Measurements from ENCODE around the gene FZD2. TPM values are rescaled to one million over a fixed set of nuclear protein-coding genes. Genes with fewer than 3 reads are reported as not detected.

The FZD2 gene
- total RNA-seq, 1 experiment from 2014 or later = 61.8 TPM

GRCh38 chr17:44604116-44604761 lies 47.0 kb downstream of the FZD2 start:
- H3K4me1 ChIP-seq (replicated peaks; ENCODE audit: insufficient read depth) = peaks cover 12% of the 10 kb centered on the region
- H4K20me1 ChIP-seq (ENCODE audit: insufficient read depth) = no peaks in the 10 kb centered on the region
- no peaks in the 10 kb centered on the region for H3K36me3 ChIP-seq (ENCODE audit: low read depth)
- CTCF ChIA-PET = interaction anchor here (0.5 kb wide), 1 partner anchor 16 kb away, joined by 5 read pairs; no protein-coding TSS in a partner anchor
- no peak for DNase-seq
- no peaks in the 10 kb centered on the region; the same call in 1 of the 2 replicates for H3F3A ChIP-seq (ENCODE audit: insufficient read depth, low read depth)
- no peak overlapping the region for H3K4me3 ChIP-seq
- H3K79me2 ChIP-seq (ENCODE audit: low read depth) = no peaks in the 10 kb centered on the region
- H3K27me3 ChIP-seq (ENCODE audit: insufficient read depth, low read depth) = no peaks in the 10 kb centered on the region
- no peak overlapping the region for H3K27ac ChIP-seq
- H2AFZ ChIP-seq = no peak overlapping the region
- no peaks in the 10 kb centered on the region for H3K9me3 ChIP-seq (ENCODE audit: insufficient read depth, low read depth)
- H3K4me2 ChIP-seq = no peak overlapping the region
- H3K9me2 ChIP-seq (ENCODE audit: insufficient read depth) = no peaks in the 10 kb centered on the region
- intact Hi-C loops (cut with micrococcal nuclease; ENCODE audit: unreplicated experiment) = no loop called here
- POLR2A ChIA-PET (ENCODE audit: unreplicated experiment) = no interaction called here
- no TSS peak for BruUV-seq (replicated peaks)
- no peak for TF ChIP-seq CTCF (conservative IDR thresholded peaks at IDR 0.05)
- no peak for TF ChIP-seq EZH2 (IDR thresholded peaks at IDR 0.05; ENCODE audit: low read depth)

- no peaks in the 10 kb centered on the region for H3K27me3 ChIP-seq (ENCODE audit: insufficient read depth, low read depth)
- ChIA-PET POLR2A (ENCODE audit: unreplicated experiment) (no interaction called here), CTCF (interaction anchor here (0.5 to 0.6 kb wide), 2 partner anchors 15 to 668 kb away, joined by 4 to 5 read pairs; no protein-coding TSS in a partner anchor)
- no peaks in the 10 kb centered on the region for H3K9me3 ChIP-seq (ENCODE audit: insufficient read depth, low read depth)
- TF ChIP-seq EZH2 (IDR thresholded peaks at IDR 0.05; ENCODE audit: low read depth) (no peak), CTCF (conservative IDR thresholded peaks at IDR 0.05) (no peak)
- BruUV-seq (replicated peaks) = no TSS peak
- H3K36me3 ChIP-seq (ENCODE audit: low read depth) = no peaks in the 10 kb centered on the region
- H3K4me2 ChIP-seq = no peak overlapping the region
- no peaks in the 10 kb centered on the region for H3K79me2 ChIP-seq (ENCODE audit: low read depth)
- no peak for DNase-seq
- H4K20me1 ChIP-seq (ENCODE audit: insufficient read depth) = no peaks in the 10 kb centered on the region
- intact Hi-C loops (cut with micrococcal nuclease; ENCODE audit: unreplicated experiment) = no loop called here
- H3K4me1 ChIP-seq (replicated peaks; ENCODE audit: insufficient read depth) = peaks cover 5% of the 10 kb centered on the region
- H2AFZ ChIP-seq = no peak overlapping the region
- H3K4me3 ChIP-seq = no peak overlapping the region
- H3K9me2 ChIP-seq (ENCODE audit: insufficient read depth) = no peaks in the 10 kb centered on the region
- H3F3A ChIP-seq (ENCODE audit: insufficient read depth, low read depth) = no peaks in the 10 kb centered on the region
- H3K27ac ChIP-seq = no peak overlapping the region
These were observed 47.6 kb downstream of the FZD2 start for GRCh38 chr17:44604768-44605485.

- no peak overlapping the region for H2AFZ ChIP-seq
- no peaks in the 10 kb centered on the region for H3F3A ChIP-seq (ENCODE audit: insufficient read depth, low read depth)
- no peaks in the 10 kb centered on the region for H3K79me2 ChIP-seq (ENCODE audit: low read depth)
- no peaks in the 10 kb centered on the region for H3K9me2 ChIP-seq (ENCODE audit: insufficient read depth)
- H3K27me3 ChIP-seq (ENCODE audit: insufficient read depth, low read depth) = no peaks in the 10 kb centered on the region
- POLR2A ChIA-PET (ENCODE audit: unreplicated experiment) = no interaction called here
- no peak overlapping the region for H3K4me3 ChIP-seq
- no peaks in the 10 kb centered on the region for H3K9me3 ChIP-seq (ENCODE audit: insufficient read depth, low read depth)
- no peak overlapping the region for H3K27ac ChIP-seq
- intact Hi-C loops (cut with micrococcal nuclease; ENCODE audit: unreplicated experiment) = no loop called here
- TF ChIP-seq CTCF (conservative IDR thresholded peaks at IDR 0.05) (no peak), EZH2 (IDR thresholded peaks at IDR 0.05; ENCODE audit: low read depth) (no peak)
- no TSS peak for BruUV-seq (replicated peaks)
- H3K36me3 ChIP-seq (ENCODE audit: low read depth) = no peaks in the 10 kb centered on the region
- no peak overlapping the region for H3K4me2 ChIP-seq
- no peaks in the 10 kb centered on the region for H4K20me1 ChIP-seq (ENCODE audit: insufficient read depth)
- no peak for DNase-seq
- CTCF ChIA-PET = no interaction called here
- no peaks in the 10 kb centered on the region for H3K4me1 ChIP-seq (replicated peaks; ENCODE audit: insufficient read depth)
These were observed 49.4 kb downstream of the FZD2 start for GRCh38 chr17:44606658-44607057.
